ENCODE results near the gene PRDM16.

Gene PRDM16

DNA sequence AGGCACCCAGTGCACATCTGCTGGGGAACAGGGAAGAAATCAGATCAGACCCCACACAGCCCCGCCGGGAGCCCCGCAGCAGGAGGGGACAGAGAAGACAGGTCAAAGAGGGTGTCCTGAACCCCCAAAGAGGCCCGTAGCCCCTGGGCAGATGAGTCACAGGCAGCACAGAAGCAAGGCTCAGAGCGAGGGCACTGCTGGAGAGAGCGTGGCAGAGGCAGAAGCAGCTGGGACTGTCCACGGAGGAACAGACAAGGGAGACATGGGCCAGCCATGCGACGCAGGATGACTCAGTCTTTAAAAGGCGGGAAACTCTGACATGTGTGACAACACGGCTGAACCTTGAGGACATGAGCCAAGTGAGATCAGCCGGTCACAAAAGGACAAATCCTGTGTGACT lies 14.5 kb upstream of the PRDM16 start:
- no peak for DNase-seq

DNA sequence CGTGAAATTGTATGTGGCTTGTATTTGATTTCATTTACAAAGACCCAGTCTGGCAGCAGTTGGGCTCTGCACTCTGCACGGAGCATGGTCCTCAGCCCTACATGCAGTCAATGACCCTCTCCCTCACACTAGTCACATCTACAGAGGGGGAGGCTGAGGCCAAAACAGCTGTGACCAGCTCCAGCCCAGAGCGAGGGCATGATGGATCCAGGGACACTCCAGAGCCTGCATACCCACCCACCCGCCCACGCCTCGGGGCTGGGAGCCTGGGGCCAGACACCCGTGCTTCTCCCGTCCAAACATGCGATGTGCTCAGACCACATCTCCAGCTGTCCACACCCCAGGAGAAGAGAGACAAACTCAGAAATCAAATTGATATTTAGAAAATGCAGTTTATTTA lies 14.0 kb upstream of the PRDM16 start:
- no peak for DNase-seq

DNA sequence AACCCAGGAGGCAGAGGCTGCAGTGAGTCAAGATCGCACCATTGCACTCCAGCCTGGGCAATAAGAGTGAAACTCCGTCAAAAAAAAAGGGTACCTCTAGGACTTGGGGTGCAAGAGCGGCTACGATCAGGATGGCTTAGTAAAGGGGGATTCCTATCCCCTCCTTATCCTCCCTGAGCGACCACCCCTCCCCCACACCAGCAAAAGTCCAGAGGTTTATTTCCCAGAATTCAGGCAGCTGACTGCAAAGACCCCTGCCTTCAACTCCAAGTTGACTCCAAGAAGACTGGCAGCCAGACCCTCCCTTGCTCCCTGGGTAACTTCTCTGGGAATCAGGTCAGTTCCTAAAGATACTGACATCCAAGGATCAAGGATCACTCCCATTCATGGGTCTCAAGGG lies 12.4 kb upstream of the PRDM16 start:
- DNase-seq, result no peak

DNA sequence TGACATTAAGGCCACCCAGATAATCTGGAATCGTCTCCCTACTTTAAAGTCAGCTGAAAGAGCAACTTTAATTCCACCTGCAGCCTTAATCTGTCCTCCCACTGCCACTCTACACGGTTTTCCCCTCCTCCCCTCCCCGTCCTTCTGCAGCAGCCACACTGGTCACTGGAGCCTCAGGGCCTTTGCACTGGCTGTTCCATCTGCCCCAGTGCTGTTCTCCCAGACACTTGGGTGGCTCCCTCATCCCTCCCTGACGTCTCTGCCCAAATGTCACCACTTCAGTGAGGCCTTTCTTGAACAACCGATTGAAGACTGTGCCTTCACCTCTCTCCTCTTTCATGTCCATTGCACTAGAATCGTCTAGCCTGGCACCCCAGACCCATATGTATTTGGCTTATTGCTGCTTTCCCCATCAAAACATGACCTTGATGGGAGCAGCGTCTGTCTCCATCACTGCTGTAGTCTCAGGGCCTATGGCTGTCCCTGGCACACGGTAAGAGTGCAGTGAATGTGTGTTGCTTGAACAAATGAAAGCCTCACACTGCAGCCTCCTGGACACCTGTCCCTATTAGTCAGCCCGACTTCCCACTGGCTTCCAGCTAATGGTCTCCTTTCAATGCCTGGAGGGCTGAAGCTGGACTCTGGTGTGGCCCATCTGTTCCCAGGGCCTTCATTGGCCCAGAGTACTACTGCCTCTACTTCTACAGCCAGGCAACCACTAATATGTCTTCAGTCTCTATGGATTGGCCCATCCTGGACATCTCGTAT lies 10.6 kb upstream of the PRDM16 start:
- DNase-seq, result no peak

DNA sequence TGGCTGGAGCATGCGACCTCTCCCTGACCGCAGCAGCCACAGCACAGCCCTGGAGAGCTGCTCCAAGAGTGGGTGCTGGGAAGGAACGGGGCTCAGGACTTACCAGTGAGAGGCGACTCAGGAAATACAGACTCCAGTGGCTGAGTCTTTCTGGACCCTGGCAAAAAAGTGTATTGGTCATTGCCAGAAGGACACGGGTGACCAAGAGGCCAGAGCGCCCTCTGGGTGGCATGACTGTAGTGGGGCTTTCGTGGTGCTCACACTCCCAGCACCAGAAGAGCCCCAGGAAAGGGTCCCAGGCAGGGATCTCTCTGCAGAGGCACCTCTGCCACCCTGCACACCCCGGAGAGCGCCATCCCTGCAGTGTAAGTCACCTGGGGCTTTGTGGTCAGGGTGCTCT lies 8.9 kb upstream of the PRDM16 start:
- no peak for DNase-seq

DNA sequence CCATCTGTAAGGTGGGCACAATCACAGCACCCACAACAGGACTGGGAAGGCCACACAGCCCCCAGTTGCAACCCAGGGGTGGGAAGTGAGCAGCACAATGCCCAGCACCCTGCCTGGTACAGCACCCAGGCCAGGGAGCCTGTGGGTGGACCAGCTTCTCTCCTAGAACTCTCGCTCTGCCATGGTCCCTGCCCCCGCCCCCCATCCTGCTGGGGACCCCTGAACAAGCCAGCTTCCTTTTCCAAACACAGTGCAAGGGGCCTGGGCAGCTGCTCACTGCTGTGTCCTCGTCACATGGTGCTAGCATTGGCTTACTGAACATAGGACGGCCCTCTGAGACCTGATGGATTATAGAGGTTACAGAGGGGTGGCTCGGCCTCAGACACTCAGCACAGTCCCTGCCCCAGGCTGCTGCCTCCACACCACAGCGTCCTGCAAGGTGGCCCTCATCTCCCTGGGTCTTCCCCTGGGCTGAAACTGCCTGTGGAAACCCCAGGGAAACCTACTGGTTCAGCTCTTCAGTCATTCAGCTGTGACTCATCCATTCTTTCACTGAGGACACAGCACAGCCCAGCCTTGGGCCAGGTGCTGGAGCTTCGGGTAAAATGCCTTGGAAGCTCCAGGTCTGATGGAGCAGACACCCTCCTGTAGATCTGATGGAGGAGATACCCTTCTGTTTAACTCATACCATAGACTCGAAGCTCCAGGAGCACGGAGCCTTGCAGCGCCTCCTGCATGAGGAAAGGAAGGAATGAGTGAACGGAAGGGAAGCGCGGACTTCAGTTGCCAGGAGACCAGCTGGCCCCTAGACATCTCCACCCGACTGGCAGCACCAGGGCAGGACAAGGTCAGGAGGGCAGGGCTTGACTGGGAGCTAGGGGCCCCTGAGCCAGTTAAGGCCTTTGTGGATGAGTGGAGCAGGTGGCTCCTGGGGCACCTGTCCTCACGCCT lies 8.1 kb upstream of the PRDM16 start:
- DNase-seq, result peak; percentile 20

DNA sequence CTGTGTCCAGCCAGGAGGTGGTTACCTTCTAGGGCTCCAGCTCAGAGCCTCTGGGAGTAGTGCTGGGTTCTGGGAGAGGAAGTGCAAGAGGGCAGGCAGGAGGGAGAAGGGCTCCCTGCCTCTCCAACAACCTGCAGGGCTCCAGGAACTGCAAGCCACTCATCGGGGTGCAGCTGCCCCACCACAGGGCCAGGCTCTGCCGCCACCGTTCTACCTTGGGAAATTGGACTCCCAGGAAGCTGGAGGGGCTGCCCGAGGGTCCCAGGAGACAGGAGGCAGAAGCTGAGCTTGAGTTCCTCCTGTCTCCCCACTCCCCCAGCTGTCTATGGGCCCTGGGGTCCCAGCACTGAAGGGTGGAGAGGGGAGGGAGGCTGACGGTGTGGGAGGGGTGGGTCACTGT lies 7.4 kb upstream of the PRDM16 start:
- DNase-seq, result no peak

DNA sequence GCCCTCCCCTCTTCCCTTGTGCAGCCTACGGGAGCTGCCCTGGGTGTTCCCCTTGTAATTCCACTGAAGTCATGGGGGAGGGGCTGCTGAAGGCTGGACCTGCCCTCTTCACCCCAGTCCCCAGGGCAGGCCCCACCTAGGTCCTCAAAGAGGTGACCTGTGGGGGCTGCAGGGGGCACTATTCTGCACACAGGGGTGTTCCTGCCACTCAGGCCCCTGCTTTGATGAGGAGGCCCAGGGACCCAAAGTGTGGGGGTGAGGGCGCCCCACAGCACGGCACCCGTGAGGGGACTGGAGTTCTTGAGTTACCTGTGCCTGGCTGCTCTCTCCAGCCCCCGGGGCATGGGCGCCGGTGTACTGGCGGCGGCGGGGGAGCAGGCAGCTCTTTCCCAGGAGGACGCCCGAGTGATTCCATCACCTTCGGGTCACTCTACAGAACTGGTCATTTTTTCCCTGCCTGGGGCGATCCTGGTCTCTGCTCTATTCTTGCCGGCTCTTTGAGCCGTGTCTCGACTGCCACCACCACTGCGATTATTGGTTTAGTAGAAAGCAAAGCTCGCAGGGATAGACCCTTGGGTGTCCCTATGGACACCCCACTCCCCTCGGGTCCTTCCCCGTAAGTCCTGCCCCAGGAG lies 6.9 kb upstream of the PRDM16 start:
- DNase-seq, result no peak

DNA sequence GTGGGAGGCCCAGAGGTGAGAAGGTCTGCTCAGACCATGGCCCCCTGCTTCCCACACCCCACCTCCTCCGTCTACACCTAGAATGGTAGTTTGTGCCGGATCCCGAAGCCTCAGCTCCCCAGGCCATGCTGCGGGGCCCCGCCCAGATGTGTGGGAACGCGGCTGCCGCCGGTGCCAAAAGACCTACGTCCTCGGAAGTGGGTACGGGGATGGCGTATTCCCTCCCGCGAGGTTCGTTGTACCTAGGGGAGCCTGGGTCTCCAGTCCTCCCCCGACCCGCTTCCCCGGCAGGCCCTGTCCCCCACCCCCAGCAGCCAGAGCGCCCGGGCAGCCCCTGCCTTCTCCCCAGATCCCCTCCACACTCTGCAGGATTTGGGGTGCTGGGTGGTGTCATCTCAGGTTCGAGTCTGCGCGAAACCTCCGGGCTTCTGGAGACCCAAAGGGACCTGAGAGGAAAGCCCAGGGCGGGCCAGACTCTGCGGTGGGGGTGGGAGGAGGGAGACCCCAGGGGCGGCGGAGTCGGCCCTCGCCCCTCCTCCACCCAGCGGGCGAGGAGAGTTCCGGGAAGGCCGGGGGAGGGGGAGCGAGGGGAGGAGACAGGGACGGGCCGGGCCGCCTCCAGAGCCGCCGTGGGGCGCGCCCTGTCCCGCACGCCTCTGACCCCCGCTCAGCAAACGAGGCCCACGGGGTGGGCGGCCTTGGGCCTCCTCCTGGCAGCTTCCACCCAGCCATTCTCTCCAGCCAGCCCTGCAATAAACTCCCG lies 6.2 kb upstream of the PRDM16 start:
- DNase-seq, result no peak

DNA sequence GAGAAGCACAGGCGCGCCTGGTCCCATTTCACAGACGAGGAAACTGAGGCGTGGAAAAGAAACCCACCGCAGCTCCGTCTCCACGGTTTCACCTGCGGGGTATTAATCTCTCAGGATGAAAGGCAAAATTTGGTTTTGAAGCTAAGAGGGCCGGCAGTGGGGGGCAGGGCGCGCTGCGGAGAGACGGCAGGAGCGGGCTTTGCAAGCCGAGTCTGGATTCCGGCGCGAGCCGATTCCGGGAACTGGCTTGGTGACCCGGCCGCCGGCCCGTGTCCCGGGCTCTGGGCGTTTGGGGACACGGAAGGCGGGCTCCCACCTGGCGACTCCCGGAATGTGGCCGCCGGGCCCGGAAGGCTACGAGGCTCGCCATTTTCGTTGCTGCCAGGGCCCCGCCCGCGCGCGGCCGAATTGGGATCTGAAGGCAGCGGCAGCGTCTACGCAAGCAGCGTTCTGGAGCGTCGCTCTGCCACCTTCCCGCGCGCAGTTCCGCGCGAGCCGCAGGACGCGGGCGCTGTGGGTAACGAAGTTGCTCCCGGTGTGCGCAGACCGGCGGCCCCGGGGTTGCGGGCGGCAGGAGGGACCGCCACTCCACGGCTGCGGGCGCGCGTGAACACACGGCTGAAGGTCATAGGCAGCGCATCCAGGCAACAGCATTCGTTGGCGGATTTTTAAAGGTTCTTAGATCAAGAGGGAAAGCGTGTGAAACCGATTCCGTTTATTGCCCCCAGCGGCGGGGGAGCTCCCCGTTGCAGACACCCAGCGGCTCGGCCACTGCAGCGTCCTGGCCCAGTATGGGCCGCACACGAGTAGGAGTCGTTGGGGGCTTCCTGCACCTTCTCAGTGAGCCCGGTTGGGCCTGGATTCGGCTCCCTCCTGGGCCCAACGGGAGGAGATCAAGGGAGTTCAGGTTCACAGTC lies 5.4 kb upstream of the PRDM16 start:
- no peak for DNase-seq

DNA sequence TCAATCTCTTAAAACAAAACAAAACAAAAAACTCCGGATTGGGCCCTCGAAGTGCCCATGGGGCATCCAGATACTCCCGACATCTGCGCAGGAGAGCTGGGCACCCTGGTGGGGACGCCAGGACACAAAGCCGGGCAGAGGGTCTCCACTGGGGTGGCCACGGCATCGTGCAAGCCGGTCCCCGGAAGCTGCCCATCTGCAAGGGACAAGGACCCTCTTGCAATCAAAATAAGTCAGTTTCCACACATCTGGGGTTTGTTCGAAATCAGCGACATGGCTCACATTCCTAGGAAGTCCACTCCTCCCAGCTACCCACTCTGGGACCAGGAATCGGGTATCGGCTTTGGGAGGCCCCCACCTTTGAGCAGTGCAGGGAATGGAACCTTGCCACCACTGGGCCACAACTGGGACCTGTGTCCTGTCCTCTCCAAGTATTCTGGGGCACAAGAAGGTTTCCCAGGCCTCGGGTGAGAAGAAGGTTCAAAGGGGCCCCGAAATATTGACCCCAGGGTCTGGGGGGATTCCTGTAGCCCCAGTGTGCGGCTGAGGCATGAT lies 4.6 kb upstream of the PRDM16 start:
- no peak for DNase-seq

DNA sequence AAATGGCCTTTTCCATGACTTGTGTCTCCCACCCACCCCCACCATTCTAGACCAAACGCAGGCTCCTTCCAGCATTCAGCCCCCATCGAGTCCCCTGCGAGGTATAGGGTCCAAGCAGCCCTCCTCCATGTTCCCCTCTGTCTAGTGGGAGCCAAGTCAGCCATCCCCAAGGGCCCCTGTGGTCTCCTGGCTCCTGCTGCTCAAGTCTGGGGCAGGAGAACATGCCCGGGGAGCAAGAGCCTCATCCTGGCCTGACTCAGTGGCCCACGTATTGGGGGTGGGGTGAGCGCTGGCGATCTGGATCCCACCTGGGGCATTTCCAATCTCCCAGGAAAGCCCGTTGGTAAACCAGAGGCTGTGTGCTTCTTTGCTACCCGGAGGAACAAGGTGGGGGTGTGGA lies 4.1 kb upstream of the PRDM16 start:
- no peak for DNase-seq

DNA sequence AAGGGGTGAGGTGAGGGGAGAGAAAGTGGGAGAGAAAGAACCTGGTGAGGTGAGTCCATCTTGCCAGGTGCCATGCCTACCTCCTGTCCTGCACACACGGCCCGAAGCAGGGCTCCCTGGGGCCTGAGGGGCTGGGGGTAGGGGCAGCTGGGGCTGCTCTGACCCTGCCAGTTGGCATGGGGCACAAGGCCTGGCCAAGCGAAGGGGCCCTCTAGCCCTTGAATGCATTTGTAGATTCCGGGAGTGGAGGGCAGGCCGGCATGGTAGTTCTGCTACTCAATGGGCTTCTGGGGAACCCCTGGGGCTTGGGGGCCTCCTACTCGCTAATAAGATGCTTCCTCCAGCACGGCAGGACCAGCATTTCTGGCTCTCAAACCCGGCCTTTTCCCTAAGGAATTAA lies 3.6 kb upstream of the PRDM16 start:
- no peak for DNase-seq

DNA sequence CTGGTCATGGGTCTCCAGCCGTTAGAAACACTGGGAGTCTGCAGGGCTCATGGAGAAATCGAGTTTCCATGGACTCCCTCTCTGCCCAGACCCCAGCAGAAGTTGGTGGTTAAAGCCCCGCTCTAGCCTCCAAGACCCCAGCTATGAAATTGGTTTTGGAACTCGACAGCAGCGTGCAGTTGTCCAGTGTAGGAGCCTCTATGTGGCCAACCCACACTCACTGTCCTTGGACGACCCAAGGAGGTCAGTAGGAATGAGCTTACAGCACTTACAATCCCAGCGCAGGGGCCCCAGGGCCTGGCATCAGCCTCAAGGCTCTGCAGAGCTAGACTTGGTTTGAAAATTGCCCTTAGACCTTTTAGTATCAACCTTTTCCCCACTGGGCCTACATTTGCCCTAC lies 3.2 kb upstream of the PRDM16 start:
- no peak for DNase-seq

DNA sequence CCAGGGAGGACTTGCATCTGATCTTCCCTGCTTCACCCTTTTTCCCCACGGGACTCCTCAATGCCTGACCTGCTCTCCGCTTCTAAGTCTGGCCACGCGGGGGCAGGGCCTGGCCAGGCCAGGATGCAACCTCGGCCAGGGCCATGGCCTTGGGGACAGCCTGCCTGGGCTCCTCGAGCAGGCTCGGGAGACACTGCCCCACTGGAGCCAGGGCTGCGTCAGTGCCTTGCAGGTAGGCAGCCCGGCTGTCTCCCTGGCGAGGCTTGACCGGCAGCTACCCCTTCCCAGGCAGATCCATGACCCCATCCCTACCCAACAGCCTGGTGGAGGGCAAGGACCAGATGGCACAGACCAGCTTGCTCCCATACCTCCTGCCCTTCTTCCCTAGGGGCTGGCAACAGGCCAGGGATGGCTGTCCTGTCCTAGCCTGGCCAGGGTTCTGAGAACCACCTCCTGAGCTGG lies 2.7 kb upstream of the PRDM16 start:
- no peak for DNase-seq

DNA sequence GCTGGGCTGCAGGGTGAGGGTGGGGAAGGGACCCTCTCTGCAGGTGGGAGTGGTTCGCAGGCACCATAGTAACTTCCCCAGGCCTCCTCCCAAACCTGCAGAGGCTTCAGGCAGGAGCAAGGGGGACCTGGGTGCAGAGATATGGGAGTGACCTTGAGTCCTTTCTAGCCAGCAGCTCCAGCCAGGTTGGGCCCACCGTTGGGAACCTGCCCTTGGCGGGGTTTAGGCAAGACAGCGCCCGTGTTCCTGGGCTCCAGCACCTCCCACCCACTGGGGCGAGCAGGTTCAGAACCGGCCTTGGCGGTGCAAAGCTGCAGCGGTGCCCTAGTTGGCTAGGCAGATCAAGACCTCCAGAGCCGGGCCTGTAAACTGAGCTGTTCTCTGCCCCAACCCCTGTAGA lies 2.2 kb upstream of the PRDM16 start:
- DNase-seq, result no peak

DNA sequence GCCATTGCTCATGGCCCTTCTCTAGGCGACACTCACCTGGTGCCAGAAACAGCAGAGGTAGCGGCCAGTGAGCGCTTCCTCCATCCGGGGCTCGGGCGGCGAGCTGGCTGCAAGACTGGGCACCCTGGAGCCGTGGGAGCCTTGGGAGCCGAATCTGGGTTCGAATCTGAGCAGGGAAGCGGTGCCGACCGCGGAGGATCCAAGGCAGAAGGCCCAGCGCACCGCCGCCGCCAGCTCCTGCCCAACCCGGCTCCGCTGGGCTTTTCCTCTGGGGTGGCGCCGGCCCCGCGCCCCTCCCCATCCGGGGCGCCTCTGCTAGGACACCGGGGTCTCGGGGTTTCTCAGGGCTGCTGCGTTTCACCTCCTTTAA lies 1.7 kb upstream of the PRDM16 start:
- no peak for DNase-seq

DNA sequence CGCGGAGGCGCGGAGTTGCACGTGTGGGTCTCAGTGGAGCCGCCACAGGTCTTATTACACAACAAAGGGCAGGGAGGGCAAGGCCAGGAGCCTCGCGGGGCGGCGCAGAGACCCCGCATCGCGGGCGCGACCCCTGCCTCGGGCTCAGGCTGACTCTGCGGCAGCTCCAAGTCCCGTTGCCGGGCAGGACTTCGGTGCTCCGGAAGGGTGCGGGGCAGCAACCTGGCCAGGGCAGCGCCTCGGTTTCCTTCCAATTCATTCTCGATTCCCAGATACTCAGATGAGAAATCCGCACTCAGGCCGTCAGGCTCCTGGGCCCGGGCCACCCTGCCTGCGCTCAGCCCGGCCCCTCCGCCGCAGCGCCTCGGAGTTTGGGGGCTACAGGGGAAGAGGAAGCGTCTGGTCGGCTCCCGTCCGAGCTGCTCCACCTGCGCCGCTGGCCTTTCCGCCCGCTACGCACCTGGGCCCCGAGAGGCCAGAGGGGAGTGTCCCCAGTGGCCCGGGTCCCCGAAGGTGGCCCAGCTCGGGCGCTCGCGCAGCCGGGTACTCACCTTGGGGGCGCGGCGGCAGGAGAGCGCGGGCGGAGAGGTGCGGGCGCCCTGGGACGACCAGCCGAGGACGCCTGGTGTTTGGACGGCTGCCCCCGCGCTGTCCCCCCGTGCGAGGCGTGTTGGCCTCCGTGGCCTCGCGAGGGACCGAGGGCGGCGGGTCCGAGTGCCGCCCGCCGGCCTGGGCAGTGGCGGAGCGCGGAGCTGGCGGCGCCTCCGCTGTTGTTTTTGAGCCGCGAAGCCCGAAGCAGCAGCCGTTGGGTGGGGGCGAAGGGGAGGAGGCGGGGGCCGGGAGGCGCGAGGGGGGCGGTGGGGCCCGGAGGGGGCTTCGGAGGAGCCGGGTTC lies 1.1 kb upstream of the PRDM16 start:
- DNase-seq, result no peak

DNA sequence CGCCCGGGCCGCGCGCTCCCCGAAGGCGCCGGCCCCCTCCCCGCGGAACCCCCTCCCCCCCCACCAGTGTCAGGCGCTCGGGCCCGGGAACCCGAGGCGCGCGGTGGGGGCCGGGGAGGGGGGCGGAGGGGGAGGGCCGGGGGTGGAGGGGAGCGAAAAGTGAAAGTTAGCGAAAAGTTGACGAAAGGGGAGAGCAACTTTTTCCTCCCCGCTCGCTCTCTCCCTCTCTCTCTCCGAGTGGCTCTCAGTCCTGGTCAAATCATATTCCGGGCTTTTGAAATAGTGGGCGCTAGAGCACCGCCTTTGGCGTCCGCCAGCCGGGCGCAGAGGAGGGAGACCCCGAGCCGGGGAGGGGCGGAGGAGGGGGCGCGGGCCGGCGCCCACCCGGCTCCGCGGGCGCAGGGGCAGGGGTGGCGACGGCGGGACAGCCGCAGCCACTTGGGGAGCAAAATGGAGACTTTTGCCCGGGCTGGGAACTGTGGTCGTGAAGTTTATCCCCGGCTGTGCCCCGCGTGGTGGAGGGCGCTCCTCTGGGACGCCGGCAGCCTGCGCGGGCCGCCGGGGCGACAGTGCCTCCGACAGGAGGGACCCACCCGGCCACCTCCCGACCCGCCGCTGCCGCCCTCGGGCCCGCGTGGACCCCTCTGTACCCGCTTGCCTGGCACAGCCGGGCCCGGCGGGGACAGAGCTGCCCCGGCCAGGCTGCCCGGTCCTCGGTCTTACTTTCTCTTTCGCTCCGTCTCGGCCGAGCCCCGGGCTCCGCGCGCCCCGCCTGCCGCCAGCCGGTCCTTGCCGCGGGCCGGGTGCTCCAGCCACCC lies 697 bp downstream of the PRDM16 start:
- DNase-seq, result peak; percentile 73

Measured in fibroblast of skin of back (primary cell).